CD4-positive, alpha-beta T cell (primary cell): ENCODE measurements around the gene CD96. TPM values are rescaled to one million over a fixed set of nuclear protein-coding genes. Genes with fewer than 3 reads are reported as not detected.

ENCODE experiments used
- ATAC-seq: fragments of 200-7000 bp; cut with Tn5 transposase; one replicate; pipeline ENCODE4 v1.10.0; 2022; ENCODE audit warnings: mild to moderate bottlenecking; ENCODE audit not compliant: poor library complexity
- CTCF ChIA-PET: fragments of 350-600 bp; sonication (Branson Sonifier 250); formaldehyde crosslinking; loops from one replicate; lab custom pipeline; 2021; ENCODE audit warnings: antibody characterized with exemption, inconsistent platforms; lab: Charles Lee
- POLR2A ChIA-PET: fragments of 350-600 bp; sonication (Branson Sonifier 250); formaldehyde crosslinking; loops from one replicate; lab custom pipeline; 2021; ENCODE audit warnings: antibody characterized with exemption, inconsistent platforms; lab: Charles Lee
- DNase-seq, 14 experiments: peaks; one replicate each; pipeline ENCODE4 v3.0.0-alpha.2; 2013 to 2020; ENCODE audit warnings: mixed read lengths in 2 of 14
- H3K27ac ChIP-seq, 2 donors: one replicate each; pipeline versions ENCODE4 v1.5.1 to v1.7.0; 2013; ENCODE audit warnings: low read length in 2 of 2, low read depth in 1 of 2, mild to moderate bottlenecking in 1 of 2
- H3K27me3 ChIP-seq, 2 experiments: 1 replicate in 1 of 2; 2 replicates in 1 of 2; pipeline versions ENCODE4 v1.6.1 to v1.7.0; 2013; ENCODE audit warnings: low read length in 2 of 2, control low read depth in 1 of 2, mild to moderate bottlenecking in 1 of 2, moderate library complexity in 1 of 2; ENCODE audit not compliant: insufficient read depth in 2 of 2, control insufficient read depth in 1 of 2
- H3K36me3 ChIP-seq: one replicate; pipeline ENCODE4 v1.6.1; 2013; ENCODE audit warnings: low read length, control low read depth; ENCODE audit not compliant: insufficient read depth
- H3K4me1 ChIP-seq: one replicate; pipeline ENCODE4 v1.6.1; 2013; ENCODE audit warnings: low read length, control low read depth; ENCODE audit not compliant: insufficient read depth
- H3K4me3 ChIP-seq: one replicate; pipeline ENCODE4 v1.5.1; 2013; ENCODE audit warnings: mild to moderate bottlenecking, low read length, moderate library complexity
- H3K9me3 ChIP-seq, 2 experiments: 1 replicate in 1 of 2; 2 replicates in 1 of 2; pipeline versions ENCODE4 v1.6.1 to v1.7.0; 2013; ENCODE audit warnings: low read length in 2 of 2, mild to moderate bottlenecking in 2 of 2, control low read depth in 1 of 2, moderate library complexity in 1 of 2; ENCODE audit not compliant: control insufficient read depth in 1 of 2, insufficient read depth in 1 of 2
- H3K27ac Mint-ChIP-seq: one replicate; pipeline ENCODE4 v1.8.0; 2020; ENCODE audit warnings: mixed read lengths
- H3K27me3 Mint-ChIP-seq: one replicate; pipeline ENCODE4 v1.8.0; 2021; ENCODE audit warnings: mixed read lengths
- H3K36me3 Mint-ChIP-seq: one replicate; pipeline ENCODE4 v1.8.0; 2021; ENCODE audit warnings: low read depth, mixed read lengths
- H3K4me1 Mint-ChIP-seq: one replicate; pipeline ENCODE4 v1.8.0; 2021; ENCODE audit warnings: low read depth, mixed read lengths
- H3K4me3 Mint-ChIP-seq: one replicate; pipeline ENCODE4 v1.8.0; 2020; ENCODE audit warnings: mild to moderate bottlenecking, mixed read lengths
- H3K9me3 Mint-ChIP-seq: one replicate; pipeline ENCODE4 v1.8.0; 2020; ENCODE audit warnings: mixed read lengths
- intact Hi-C, 2 experiments: fragments of 100-400 bp; cut with DNase I in 1 of 2; cut with micrococcal nuclease in 1 of 2; formaldehyde crosslinking; loops; one replicate each; pipeline versions ENCODE4 v1.15.1 to v1.9.0; 2023 to 2025; cut with DNase I, micrococcal nuclease
- total RNA-seq, 174 experiments: library from RNA in 2 of 174; stranded (reverse) in 2 of 174; gene quantifications; one replicate each; pipeline ENCODE4 v1.2.3 and lab custom pipeline; 2021 to 2026
- TF ChIP-seq, protein P1 (sequence below): fragments of 200-600 bp; IDR thresholded peaks from one replicate; pipeline ENCODE4 v1.8.0; 2022; ENCODE audit warnings: antibody characterized with exemption, mild to moderate bottlenecking

The CD96 gene
- total RNA-seq, 2 experiments from 2014 or later = 194 to 205 TPM

- H3K27ac ChIP-seq = no peak overlapping the region
- peaks cover 12% of the 10 kb centered on the region for H3K9me3 Mint-ChIP-seq
- no peak overlapping the region for H3K27ac Mint-ChIP-seq
- no peak for ATAC-seq
- peaks cover 23% of the 10 kb centered on the region for H3K36me3 ChIP-seq
- DNase-seq = no peak
- peaks cover 17% of the 10 kb centered on the region for H3K4me1 Mint-ChIP-seq
- H3K4me3 ChIP-seq = no peak overlapping the region
- ChIA-PET POLR2A (no interaction called here), CTCF (no interaction called here)
- H3K9me3 ChIP-seq = peaks cover 13 to 16% of the 10 kb centered on the region in 2 experiments
- H3K4me3 Mint-ChIP-seq = no peak overlapping the region
- H3K27me3 ChIP-seq = no peaks in the 10 kb centered on the region
- intact Hi-C loops = no loop called here
- H3K4me1 ChIP-seq = peaks cover 14% of the 10 kb centered on the region
- TF ChIP-seq, protein P1, sequence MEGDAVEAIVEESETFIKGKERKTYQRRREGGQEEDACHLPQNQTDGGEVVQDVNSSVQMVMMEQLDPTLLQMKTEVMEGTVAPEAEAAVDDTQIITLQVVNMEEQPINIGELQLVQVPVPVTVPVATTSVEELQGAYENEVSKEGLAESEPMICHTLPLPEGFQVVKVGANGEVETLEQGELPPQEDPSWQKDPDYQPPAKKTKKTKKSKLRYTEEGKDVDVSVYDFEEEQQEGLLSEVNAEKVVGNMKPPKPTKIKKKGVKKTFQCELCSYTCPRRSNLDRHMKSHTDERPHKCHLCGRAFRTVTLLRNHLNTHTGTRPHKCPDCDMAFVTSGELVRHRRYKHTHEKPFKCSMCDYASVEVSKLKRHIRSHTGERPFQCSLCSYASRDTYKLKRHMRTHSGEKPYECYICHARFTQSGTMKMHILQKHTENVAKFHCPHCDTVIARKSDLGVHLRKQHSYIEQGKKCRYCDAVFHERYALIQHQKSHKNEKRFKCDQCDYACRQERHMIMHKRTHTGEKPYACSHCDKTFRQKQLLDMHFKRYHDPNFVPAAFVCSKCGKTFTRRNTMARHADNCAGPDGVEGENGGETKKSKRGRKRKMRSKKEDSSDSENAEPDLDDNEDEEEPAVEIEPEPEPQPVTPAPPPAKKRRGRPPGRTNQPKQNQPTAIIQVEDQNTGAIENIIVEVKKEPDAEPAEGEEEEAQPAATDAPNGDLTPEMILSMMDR = no peak
- peaks cover 85% of the 10 kb centered on the region for H3K36me3 Mint-ChIP-seq
- H3K27me3 Mint-ChIP-seq = no peaks in the 10 kb centered on the region
Observed at GRCh38 chr3:111662012-111662411, 120.0 kb downstream of the CD96 start.

DNA sequence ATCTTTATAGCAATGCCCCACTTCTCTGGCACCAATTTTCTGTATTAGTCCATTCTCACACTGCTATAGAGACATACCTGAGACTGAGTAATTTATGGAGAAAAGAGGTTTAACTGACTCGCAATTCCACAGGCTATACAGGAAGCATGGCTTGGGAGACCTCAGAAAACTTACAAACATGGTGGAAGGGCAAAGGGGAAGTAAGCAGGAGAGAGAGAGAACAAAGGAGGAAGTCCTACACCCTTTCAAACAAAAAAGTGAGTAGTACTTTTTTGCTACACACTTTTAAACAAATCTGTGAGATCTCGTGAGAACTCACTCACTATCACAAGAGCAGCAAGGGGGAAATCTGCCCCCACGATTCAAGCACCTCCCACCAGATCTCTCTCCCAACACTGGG, 120.9 kb downstream of the CD96 start:
- TF ChIP-seq, protein P1 = no peak
- Mint-ChIP-seq H3K36me3 (peaks cover 83% of the 10 kb centered on the region), H3K9me3 (peaks cover 12% of the 10 kb centered on the region), H3K27me3 (no peaks in the 10 kb centered on the region), H3K4me3 (no peak overlapping the region), H3K27ac (no peak overlapping the region), H3K4me1 (peaks cover 26% of the 10 kb centered on the region)
- Histone ChIP-seq H3K4me1 (peaks cover 21% of the 10 kb centered on the region), H3K4me3 (no peak overlapping the region), H3K36me3 (peaks cover 19% of the 10 kb centered on the region), H3K9me3 (peaks cover 13 to 16% of the 10 kb centered on the region in 2 experiments), H3K27ac (no peak overlapping the region), H3K27me3 (no peaks in the 10 kb centered on the region)
- ATAC-seq = no peak
- ChIA-PET POLR2A (no interaction called here), CTCF (no interaction called here)
- intact Hi-C loops = no loop called here
- no peak for DNase-seq

DNA sequence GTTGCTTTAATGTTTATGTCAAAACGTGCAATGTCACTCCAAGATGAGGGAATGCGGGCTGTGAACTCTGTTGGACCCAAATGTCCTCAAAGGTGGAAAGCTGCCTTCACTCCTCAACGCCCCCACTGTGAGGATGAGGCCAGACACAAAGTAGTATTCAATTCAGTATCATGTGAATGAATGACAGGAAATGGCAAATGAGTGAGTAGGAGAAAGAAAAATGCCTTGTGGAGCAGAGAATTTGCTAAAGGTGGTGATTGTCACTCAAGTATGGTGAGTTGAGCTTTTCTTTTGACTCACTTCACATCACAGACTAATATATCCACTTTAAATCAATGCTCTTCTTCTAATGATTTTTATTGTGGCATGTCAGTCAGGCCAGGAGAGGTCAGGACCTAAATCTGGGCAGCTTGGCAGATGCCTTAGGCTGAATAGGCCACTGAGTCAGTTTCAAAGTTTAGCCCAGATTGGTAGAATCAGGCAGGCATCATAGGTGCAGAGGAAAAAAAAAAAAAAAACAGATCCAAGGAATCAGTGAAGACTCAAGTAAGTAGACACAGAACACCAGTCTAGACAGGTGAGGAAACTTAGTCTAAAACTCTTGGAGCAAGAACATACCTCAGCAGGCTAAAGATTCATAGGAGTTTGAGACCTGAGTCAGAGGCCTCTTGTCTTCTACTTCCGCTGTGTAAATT, 124.2 kb downstream of the CD96 start:
- ATAC-seq (no peak), DNase-seq (no peak)
- Mint-ChIP-seq H3K27me3 (no peaks in the 10 kb centered on the region), H3K4me3 (peak overlapping the region; percentile 8), H3K27ac (peak overlapping the region; percentile 82), H3K9me3 (peaks cover 11% of the 10 kb centered on the region), H3K4me1 (peaks cover 44% of the 10 kb centered on the region), H3K36me3 (peaks cover 50% of the 10 kb centered on the region)
- Histone ChIP-seq H3K27ac (peak overlapping the region in 1 of 2 donors; percentile 86), H3K36me3 (peaks cover 18% of the 10 kb centered on the region), H3K9me3 (peaks cover 12 to 13% of the 10 kb centered on the region in 2 experiments), H3K4me1 (peaks cover 32% of the 10 kb centered on the region), H3K4me3 (no peak overlapping the region), H3K27me3 (no peaks in the 10 kb centered on the region)
- intact Hi-C loops = loop anchor here in 1 of 2 experiments (5.0 kb wide), 2 partner anchors 54 to 594 kb away; partner anchors contain the start of gene NECTIN3
- ChIA-PET POLR2A (interaction anchor here (1.2 to 5.2 kb wide), 5 partner anchors 11 to 315 kb away, joined by 3 to 50 read pairs (median 5); no protein-coding TSS in a partner anchor), CTCF (interaction anchor here (0.6 to 4.6 kb wide), 4 partner anchors 25 to 776 kb away, joined by 3 to 31 read pairs (median 7); no protein-coding TSS in a partner anchor)
- TF ChIP-seq, protein P1 = no peak
